OCI-LY3 (cell line): ENCODE results near the gene RFX3.

Source experiments
- H2AFZ ChIP-seq: fragments of 200-600, 300-600 bp; shearing (Covaris generic); 2 replicates; pipeline ENCODE4 v1.6.0; 2014; ENCODE audit warnings: antibody characterized with exemption, low read depth, low read length
- H3K27ac ChIP-seq: fragments of 200-600, 300-600 bp; sonication (generic); 2 replicates; pipeline ENCODE4 v1.5.1; 2014; ENCODE audit warnings: mild to moderate bottlenecking, low read length, moderate library complexity, mixed read lengths
- H3K27me3 ChIP-seq: fragments of 200-600, 300-600 bp; sonication (generic); 2 replicates; pipeline ENCODE4 v1.6.1; 2014; ENCODE audit warnings: low read depth, low read length, mixed read lengths
- H3K36me3 ChIP-seq: fragments of 200-600, 300-600 bp; sonication (generic); replicated peaks from 2 replicates; pipeline ENCODE3; 2014; ENCODE audit warnings: low read depth, low read length, mixed read lengths
- H3K4me1 ChIP-seq: fragments of 300-600, 200-600 bp; sonication (generic); 2 replicates; pipeline ENCODE4 v1.6.1; 2014; ENCODE audit warnings: low read length, mixed read lengths
- H3K4me2 ChIP-seq: fragments of 200-600, 300-600 bp; sonication (generic); 2 replicates; pipeline ENCODE4 v1.6.1; 2014; ENCODE audit warnings: low read length, mixed read lengths
- H3K4me3 ChIP-seq: fragments of 300-600, 200-600 bp; sonication (generic); 2 replicates; pipeline ENCODE4 v1.5.1; 2014; ENCODE audit warnings: antibody characterized with exemption, mild to moderate bottlenecking, low read length, moderate library complexity
- H3K79me2 ChIP-seq: fragments of 300-600, 200-600 bp; shearing (Covaris generic); 2 replicates; pipeline ENCODE4 v1.6.1; 2014; ENCODE audit warnings: mild to moderate bottlenecking, low read length, mixed read lengths
- H3K9ac ChIP-seq: fragments of 300-600, 200-600 bp; shearing (Covaris generic); 2 replicates; pipeline ENCODE4 v1.6.0; 2014; ENCODE audit warnings: mild to moderate bottlenecking, low read length, moderate library complexity
- H3K9me3 ChIP-seq: fragments of 200-600, 300-600 bp; shearing (Covaris generic); 2 replicates; pipeline ENCODE4 v1.6.1; 2014; ENCODE audit warnings: low read length, mixed read lengths; ENCODE audit not compliant: insufficient read depth
- H4K20me1 ChIP-seq: fragments of 200-600, 300-600 bp; sonication (generic); 2 replicates; pipeline ENCODE4 v1.6.1; 2016; ENCODE audit warnings: low read length, mixed read lengths; ENCODE audit not compliant: insufficient read depth
- CTCF ChIP-seq: fragments of 200-600, 300-600 bp; sonication (generic); IDR thresholded peaks from 2 replicates; pipeline ENCODE4 v1.5.1; 2014; ENCODE audit warnings: antibody characterized with exemption, low read length, low read depth
- EZH2phosphoT487 ChIP-seq: fragments of 200-600 bp; shearing (Covaris generic); IDR thresholded peaks from 2 replicates; pipeline ENCODE4 v1.6.1; 2018; ENCODE audit warnings: antibody characterized with exemption, mixed run types, low read depth

Gene RFX3

GRCh38 chr9:3517377-3518048 lies 8.3 kb downstream of the RFX3 start:
- TF ChIP-seq EZH2phosphoT487 (no peak), CTCF (no peak)
- no peak overlapping the region for H3K4me2 ChIP-seq
- no peak overlapping the region for H3K27ac ChIP-seq

GRCh38 chr9:3516667-3517330 lies 9.0 kb downstream of the RFX3 start:
- H3K79me2 ChIP-seq, result peaks cover 22% of the 10 kb centered on the region; the same call in 1 of the 2 replicates
- no peaks in the 10 kb centered on the region for H3K36me3 ChIP-seq
- H3K4me3 ChIP-seq, result no peak overlapping the region
- H3K27ac ChIP-seq, result no peak overlapping the region
- no peak overlapping the region for H2AFZ ChIP-seq
- no peaks in the 10 kb centered on the region for H3K4me1 ChIP-seq
- H4K20me1 ChIP-seq, result no peaks in the 10 kb centered on the region; the same call in 1 of the 2 replicates
- H3K27me3 ChIP-seq, result no peaks in the 10 kb centered on the region
- H3K9me3 ChIP-seq, result no peaks in the 10 kb centered on the region
- H3K4me2 ChIP-seq, result no peak overlapping the region
- no peak for TF ChIP-seq CTCF
- no peak for TF ChIP-seq EZH2phosphoT487
- no peak overlapping the region for H3K9ac ChIP-seq

More at GRCh38 chr9:3517377-3518048, 8.3 kb downstream of the RFX3 start:
- no peak overlapping the region for H3K4me3 ChIP-seq
- no peaks in the 10 kb centered on the region; the same call in 1 of the 2 replicates for H4K20me1 ChIP-seq
- H3K36me3 ChIP-seq, result no peaks in the 10 kb centered on the region
- H3K9ac ChIP-seq, result no peak overlapping the region
- no peaks in the 10 kb centered on the region for H3K27me3 ChIP-seq
- no peaks in the 10 kb centered on the region for H3K9me3 ChIP-seq
- H2AFZ ChIP-seq, result no peak overlapping the region
- no peaks in the 10 kb centered on the region for H3K4me1 ChIP-seq
- peaks cover 29% of the 10 kb centered on the region for H3K79me2 ChIP-seq

DNA sequence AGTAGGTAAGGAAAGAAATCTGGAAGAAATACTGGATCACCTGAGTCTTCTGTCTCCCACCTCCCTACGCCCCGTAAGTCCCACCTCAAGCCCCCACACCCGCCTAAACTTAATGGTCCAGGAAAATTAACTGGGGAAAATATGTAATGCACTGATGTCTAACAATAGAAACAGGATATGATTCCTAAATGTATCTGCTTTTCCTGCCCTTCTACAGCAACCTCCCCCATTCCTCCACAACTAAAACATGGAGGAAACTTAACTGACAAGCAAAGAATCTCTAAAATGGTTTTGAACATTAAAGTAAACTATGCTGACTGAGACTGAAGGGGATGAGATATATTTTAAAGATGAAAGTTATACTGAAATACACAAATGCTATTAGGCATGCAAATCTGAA lies 10.4 kb downstream of the RFX3 start:
- TF ChIP-seq EZH2phosphoT487 (no peak), CTCF (no peak)
- Histone ChIP-seq H3K27ac (no peak overlapping the region), H3K9ac (no peak overlapping the region), H2AFZ (no peak overlapping the region), H3K79me2 (peaks cover 17% of the 10 kb centered on the region; the same call in 1 of the 2 replicates), H3K4me2 (no peak overlapping the region), H3K4me1 (peaks cover 7% of the 10 kb centered on the region), H3K27me3 (no peaks in the 10 kb centered on the region), H4K20me1 (no peaks in the 10 kb centered on the region; the same call in 1 of the 2 replicates), H3K4me3 (no peak overlapping the region), H3K36me3 (no peaks in the 10 kb centered on the region), H3K9me3 (no peaks in the 10 kb centered on the region)

DNA sequence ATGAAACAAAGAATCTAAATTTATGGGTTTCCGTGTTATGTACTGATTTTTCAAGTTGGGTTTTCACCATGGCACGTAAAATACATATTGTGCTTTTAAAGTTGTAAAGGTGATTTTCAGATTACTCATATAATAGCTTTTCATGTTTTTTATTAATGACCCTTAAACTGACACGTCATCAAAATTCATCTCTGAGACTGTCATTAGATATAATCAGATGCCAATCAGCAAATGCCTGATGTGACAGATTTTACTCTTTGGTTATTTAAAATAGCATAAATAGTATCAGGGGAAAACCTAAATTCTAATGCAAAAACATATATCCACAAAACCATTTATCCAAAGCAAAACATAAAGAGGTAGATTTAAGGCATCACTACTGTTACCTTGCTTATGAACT lies 11.0 kb downstream of the RFX3 start:
- no peak overlapping the region for H3K4me3 ChIP-seq
- H3K9ac ChIP-seq, result no peak overlapping the region
- H3K79me2 ChIP-seq, result peaks cover 20% of the 10 kb centered on the region; the same call in 1 of the 2 replicates
- no peak overlapping the region for H2AFZ ChIP-seq
- TF ChIP-seq CTCF, result no peak
- no peak for TF ChIP-seq EZH2phosphoT487
- H3K27me3 ChIP-seq, result no peaks in the 10 kb centered on the region
- peaks cover 11% of the 10 kb centered on the region for H3K4me1 ChIP-seq
- H3K27ac ChIP-seq, result no peak overlapping the region
- H3K4me2 ChIP-seq, result no peak overlapping the region
- no peaks in the 10 kb centered on the region for H3K36me3 ChIP-seq
- no peaks in the 10 kb centered on the region; the same call in 1 of the 2 replicates for H4K20me1 ChIP-seq
- no peaks in the 10 kb centered on the region for H3K9me3 ChIP-seq
